HG03378 (cell line): ENCODE measurements around the gene ATL3.
"Not testable (repeated sequence)": the region's sequence is repeated elsewhere in the genome, so short reads cannot be mapped to it uniquely, and the experiment has no call there.

Experiments
- ATAC-seq: cut with Tn5 transposase; IDR thresholded peaks from one replicate; pipeline ENCODE4 v1.9.1; 2021; ENCODE audit warnings: mild to moderate bottlenecking, moderate library complexity; ENCODE audit not compliant: unreplicated experiment

Gene ATL3

DNA sequence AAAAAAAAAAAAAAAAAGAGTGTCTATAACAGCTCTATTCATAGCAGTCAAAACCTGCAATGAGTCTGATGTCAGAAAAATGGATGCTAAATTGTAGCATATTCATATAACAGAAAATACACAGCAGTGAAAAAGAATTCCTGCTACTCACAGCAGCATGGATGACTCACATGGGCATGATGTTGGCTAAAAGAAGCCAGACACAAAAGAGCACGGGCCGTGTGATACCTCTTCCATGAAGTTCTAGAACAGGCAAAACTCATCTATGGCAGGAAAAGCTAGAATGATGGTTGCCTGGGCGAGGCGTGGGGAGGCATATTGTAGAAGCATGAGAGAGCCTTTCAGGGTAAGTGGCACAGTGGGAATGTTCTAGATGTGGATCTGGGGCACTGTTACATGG, 75.9 kb downstream of the ATL3 start:
- ATAC-seq = no peak

DNA sequence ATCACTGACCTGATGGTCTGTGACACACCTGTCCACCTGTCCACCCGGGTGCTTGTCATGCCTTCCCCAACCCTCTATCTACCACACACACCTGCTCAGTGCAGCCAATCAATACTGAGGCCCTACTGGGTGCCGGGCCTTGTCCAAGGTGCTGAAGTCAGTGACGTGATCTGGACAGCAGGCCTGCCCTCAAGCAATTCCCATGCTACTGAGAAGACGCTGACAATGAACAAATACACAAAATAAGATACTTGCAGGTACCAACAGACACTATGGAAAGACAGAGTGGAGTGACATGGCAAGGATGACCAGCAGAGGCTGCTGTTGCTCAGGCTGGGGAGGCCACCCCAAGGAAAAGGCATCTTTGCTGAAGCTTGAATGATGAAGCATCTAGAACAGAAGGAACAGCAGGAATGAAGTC, 78.2 kb downstream of the ATL3 start:
- no peak for ATAC-seq

DNA sequence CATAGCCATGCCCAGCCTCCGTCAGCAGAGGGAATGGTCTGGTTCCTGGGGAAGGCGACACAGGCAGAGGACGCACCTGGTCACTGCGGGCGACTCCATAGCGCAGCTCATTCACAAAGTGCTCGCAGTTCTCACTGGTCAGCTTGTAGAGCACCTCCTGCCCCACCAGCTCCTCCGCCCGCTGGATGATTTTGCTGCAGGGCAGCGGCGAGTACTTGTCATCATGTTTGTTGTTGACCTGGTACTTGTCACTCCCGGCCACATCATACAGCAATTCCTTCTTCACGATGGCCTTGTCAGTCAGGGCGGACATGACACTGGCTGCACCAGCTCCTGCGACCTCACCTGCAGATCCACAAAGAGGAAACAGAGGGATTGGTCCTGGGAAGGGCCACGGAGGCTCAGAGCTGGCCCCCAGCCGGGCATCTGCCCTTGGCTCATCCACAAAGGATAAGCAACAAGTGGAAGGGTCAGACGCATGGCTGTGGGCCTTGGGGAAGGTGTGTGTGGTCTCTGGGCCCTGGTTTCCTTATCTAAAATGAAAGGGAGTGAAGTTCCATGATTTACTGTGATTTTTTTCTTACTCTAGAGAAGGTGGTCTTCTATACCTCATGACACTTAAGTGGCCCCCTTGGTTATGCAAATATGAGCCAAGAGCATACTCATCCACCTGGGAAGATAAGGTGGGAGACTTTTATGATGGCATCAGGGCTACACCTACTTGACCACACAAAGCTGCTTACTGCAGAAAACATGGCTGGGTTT, 81.0 kb downstream of the ATL3 start:
- ATAC-seq = no peak

DNA sequence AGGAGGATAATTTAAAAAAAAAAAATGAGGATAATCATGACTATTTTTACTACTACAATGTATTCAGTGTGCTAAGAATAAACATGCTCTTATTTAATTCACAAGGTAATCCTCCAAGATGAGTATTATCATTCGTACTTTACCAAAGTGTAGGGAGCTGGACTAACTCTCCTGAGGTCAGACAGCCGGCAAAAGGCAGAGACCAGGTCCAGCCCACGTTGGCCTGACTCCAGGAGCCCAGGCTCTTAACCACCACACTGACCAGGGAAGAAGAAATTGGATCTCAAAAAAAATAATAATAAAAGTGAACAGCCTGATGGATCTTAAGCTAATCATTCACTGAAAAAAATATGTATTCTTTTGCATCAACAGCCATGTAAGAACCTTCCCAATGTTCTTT, 82.2 kb downstream of the ATL3 start:
- no peak for ATAC-seq

DNA sequence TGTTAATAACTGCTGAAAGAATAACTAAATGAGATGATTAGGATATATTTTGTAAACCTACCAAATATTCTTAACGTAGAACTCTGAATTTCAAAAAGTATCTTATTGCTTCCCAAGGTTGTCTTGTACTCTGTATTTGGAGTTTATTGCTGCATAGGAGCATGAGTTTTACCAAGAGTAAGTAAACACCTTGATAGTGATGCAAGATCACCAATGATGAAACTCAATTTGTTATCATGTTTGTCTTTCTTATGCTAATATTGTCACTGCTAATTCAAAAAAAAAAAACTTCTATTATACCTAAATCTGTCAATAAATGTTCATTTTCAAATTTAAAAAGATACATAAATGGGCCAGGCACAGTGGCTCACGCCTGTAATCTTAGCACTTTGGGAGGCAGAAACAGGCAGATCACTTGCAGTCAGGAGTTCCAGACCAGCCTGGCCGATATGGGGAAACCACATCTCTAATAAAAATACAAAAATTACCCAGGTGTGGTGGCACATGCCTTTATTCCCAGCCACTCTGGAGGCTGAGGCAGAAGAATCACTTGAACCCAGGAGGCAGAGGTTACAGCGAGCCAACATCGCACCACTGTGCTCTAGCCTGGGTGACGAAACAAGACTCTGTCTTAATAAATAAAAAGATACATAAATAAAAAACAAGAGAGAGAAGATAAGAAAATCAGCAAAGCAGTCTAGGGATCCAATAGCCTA, 84.6 kb downstream of the ATL3 start:
- ATAC-seq = no peak

DNA sequence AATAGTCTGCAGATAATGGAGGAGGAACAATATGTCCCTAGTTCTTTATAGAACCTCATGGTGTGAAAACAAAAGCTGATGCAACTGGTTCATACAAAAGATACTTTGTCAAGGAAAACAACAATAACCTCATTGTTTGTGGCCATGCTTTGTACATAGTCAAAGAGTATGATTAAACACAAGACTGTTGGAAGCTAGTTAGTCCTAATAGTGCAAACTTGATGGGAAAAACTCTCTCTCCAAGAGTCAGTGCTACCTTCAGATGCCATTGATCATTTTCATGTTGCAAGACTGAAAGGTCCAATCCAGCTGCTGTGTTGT, 87.9 kb downstream of the ATL3 start:
- no peak for ATAC-seq

DNA sequence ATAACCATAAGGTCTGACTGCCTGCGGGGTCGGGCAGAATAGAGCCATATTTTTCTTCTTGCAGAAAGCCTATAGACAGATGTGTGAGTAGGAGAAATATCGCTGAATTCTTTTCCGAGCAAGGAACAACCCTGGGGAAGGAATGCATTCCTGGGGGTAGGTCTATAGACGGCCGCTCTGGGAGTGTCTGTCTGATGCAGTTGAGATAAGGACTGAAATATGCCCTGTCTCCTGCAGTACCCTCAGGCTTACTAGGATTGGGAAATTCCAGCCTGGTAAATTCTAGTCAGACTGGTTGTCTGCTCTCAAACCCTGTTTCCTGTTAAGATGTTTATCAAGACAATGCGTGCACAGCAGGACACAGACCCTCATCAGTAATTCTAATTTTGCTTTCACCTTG, 90.0 kb downstream of the ATL3 start:
- not testable (repeated sequence) for ATAC-seq

DNA sequence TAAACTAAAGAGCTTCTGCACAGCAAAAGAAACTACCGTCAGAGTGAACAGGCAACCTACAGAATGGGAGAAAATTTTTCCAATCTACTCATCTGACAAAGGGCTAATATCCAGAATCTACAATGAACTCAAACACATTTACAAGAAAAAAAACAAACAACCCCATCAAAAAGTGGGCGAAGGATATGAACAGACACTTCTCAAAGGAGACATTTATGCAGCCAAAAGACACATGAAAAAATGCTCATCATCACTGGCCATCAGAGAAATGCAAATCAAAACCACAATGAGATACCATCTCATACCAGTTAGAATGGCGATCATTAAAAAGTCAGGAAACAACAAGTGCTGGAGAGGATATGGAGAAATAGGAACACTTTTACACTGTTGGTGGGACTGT, 92.3 kb downstream of the ATL3 start:
- ATAC-seq = not testable (repeated sequence)

DNA sequence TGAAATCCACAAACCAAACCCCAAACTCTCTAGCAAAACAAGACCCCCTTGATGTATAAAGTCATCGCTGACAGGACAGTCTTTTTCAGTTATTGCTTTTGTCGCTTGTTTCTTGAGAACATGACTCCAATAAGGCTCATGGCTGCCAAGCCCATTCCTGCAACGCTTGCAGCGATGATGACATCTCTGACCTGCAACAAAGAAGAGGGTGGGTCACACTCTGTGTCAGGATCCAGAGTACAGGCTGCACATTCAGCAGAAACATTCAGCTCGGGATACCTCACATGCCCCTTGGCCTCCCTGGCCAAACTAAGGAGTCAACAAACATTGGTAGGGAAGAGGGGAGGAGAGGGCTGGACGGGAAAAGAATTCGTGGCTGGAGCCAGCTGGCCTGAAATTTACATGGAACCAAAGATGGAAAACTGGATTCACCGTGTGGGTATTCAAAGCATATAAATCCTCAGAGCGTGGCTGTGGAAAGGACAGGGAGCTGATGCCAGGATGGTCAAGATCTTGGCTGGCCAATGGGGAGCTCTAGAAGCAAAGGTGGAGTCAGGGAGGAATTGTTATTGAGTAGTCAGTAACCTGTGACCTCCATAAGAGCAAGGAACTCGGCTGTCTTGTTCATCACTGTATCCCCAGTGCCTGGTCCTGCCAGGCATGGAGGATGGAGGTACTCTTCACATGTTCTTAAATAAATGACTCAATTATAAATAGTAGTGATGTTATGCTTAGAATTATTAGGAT, 96.1 kb downstream of the ATL3 start:
- ATAC-seq = no peak
